Kasumi-1 (cell line): ENCODE measurements around the gene ESPN.

ENCODE experiments used
- DNase-seq, 2 experiments: peaks; one replicate each; lab custom pipeline; 2025; lab: John Stamatoyannopoulos, UW

Gene ESPN

GRCh38 chr1:6408023-6408422, 16.6 kb upstream of the ESPN start:
- DNase-seq: no peak

GRCh38 chr1:6409053-6409452, 15.5 kb upstream of the ESPN start:
- no peak for DNase-seq

- no peak for DNase-seq
These were observed 14.8 kb upstream of the ESPN start for GRCh38 chr1:6409733-6410132.

- no peak for DNase-seq
These were observed 14.2 kb upstream of the ESPN start for GRCh38 chr1:6410248-6410893.

- DNase-seq: no peak
These were observed 11.7 kb upstream of the ESPN start for GRCh38 chr1:6412896-6413295.

GRCh38 chr1:6414443-6414844, 10.1 kb upstream of the ESPN start:
- DNase-seq: peak; percentile 39 to 53

GRCh38 chr1:6414881-6415626, 9.5 kb upstream of the ESPN start:
- no peak for DNase-seq

- no peak for DNase-seq
These were observed 8.3 kb upstream of the ESPN start for GRCh38 chr1:6416295-6416656.

GRCh38 chr1:6416906-6417305, 7.7 kb upstream of the ESPN start:
- no peak for DNase-seq

GRCh38 chr1:6417961-6418667, 6.5 kb upstream of the ESPN start:
- DNase-seq: no peak

- no peak for DNase-seq
These were observed 5.7 kb upstream of the ESPN start for GRCh38 chr1:6418668-6419396.

GRCh38 chr1:6419397-6419803, 5.2 kb upstream of the ESPN start:
- no peak for DNase-seq

- no peak for DNase-seq
These were observed 4.6 kb upstream of the ESPN start, which contains the start of gene HES2 for GRCh38 chr1:6419804-6420453. TSS of gene HES2 (minus strand) at chr1:6419919. CDS start at chr1:6419820, 99 bp downstream.

GRCh38 chr1:6420454-6421042, 4.0 kb upstream of the ESPN start:
- DNase-seq: no peak

GRCh38 chr1:6421266-6421665, 3.3 kb upstream of the ESPN start:
- no peak for DNase-seq

GRCh38 chr1:6423321-6423999, 1.1 kb upstream of the ESPN start:
- DNase-seq: peak; percentile 28 to 57

- DNase-seq: no peak
These were observed 493 bp upstream of the ESPN start for GRCh38 chr1:6424000-6424565.

- DNase-seq: no peak
These were observed 1.1 kb downstream of the ESPN start for GRCh38 chr1:6425658-6426057.

GRCh38 chr1:6426277-6426971, 1.8 kb downstream of the ESPN start:
- DNase-seq: no peak

GRCh38 chr1:6426972-6427350, 2.4 kb downstream of the ESPN start:
- no peak for DNase-seq
